Measurements from ENCODE around the gene SSBP2. TPM values are rescaled to one million over a fixed set of nuclear protein-coding genes. Genes with fewer than 3 reads are reported as not detected.
"Not testable (repeated sequence)": the region's sequence is repeated elsewhere in the genome, so short reads cannot be mapped to it uniquely, and the experiment has no call there.

Gene SSBP2
- polyA plus RNA-seq, 5 donors: 57.8 to 107 (median 96.2) TPM

GRCh38 chr5:81533629-81534405, 217.1 kb downstream of the SSBP2 start:
- no peak for DNase-seq

GRCh38 chr5:81530919-81531318, 220.0 kb downstream of the SSBP2 start:
- no peak for DNase-seq

- DNase-seq: no peak
Measured at GRCh38 chr5:81525690-81526089, 225.2 kb downstream of the SSBP2 start.

GRCh38 chr5:81524015-81524414, 226.9 kb downstream of the SSBP2 start:
- DNase-seq: no peak

GRCh38 chr5:81522571-81522970, 228.3 kb downstream of the SSBP2 start:
- no peak for DNase-seq

GRCh38 chr5:81520769-81521168, 230.1 kb downstream of the SSBP2 start:
- DNase-seq: no peak

GRCh38 chr5:81519217-81519905, 231.5 kb downstream of the SSBP2 start:
- DNase-seq: no peak

GRCh38 chr5:81517462-81517861, 233.4 kb downstream of the SSBP2 start:
- DNase-seq: no peak

GRCh38 chr5:81516091-81516490, 234.8 kb downstream of the SSBP2 start:
- DNase-seq: no peak

GRCh38 chr5:81513982-81514381, 236.9 kb downstream of the SSBP2 start:
- DNase-seq: no peak

GRCh38 chr5:81513473-81513872, 237.4 kb downstream of the SSBP2 start:
- no peak for DNase-seq

GRCh38 chr5:81506900-81507588, 243.9 kb downstream of the SSBP2 start:
- peak; percentile 74 to 81 for DNase-seq

GRCh38 chr5:81506378-81506777, 244.5 kb downstream of the SSBP2 start:
- DNase-seq: no peak

GRCh38 chr5:81505672-81506071, 245.2 kb downstream of the SSBP2 start:
- no peak for DNase-seq

- not testable (repeated sequence) for DNase-seq
Measured at GRCh38 chr5:81503602-81504001, 247.3 kb downstream of the SSBP2 start.

GRCh38 chr5:81495286-81495685, 255.6 kb downstream of the SSBP2 start:
- no peak for DNase-seq

- DNase-seq: no peak
Measured at GRCh38 chr5:81488862-81489261, 262.0 kb downstream of the SSBP2 start.

GRCh38 chr5:81486711-81487110, 264.2 kb downstream of the SSBP2 start:
- no peak for DNase-seq

- DNase-seq: no peak
Measured at GRCh38 chr5:81482595-81482994, 268.3 kb downstream of the SSBP2 start.

GRCh38 chr5:81473395-81473794, 277.5 kb downstream of the SSBP2 start:
- DNase-seq: not testable (repeated sequence)

- no peak for DNase-seq
Measured at GRCh38 chr5:81469676-81470075, 281.2 kb downstream of the SSBP2 start.

GRCh38 chr5:81450940-81451339, 300.0 kb downstream of the SSBP2 start:
- DNase-seq: no peak

- DNase-seq: no peak
Measured at GRCh38 chr5:81435023-81435422, 315.9 kb downstream of the SSBP2 start.
